ENCODE data around the gene RNF150.

DNA sequence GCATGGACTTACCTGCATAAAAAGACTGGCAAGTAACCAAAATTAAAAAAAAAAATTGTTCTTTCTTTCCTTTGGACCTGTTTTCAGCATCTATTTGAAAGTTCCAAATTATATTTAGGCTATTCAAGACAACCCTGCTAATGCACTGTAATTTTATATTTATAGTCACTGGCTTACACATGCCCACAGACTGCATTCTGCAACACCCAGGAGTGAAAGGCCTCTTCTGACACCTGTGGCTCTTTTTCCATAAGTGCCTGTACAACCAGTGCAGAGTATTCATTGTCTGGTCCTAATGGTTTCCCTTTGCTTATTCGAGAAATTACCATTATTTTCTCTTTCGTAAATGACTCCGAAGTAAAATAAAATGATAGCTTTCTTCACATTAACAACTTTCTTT, 143.3 kb downstream of the RNF150 start:
- TF ChIP-seq EP300 (IDR thresholded peaks at IDR 0.05) = no peak
- TF ChIP-seq, protein P1, sequence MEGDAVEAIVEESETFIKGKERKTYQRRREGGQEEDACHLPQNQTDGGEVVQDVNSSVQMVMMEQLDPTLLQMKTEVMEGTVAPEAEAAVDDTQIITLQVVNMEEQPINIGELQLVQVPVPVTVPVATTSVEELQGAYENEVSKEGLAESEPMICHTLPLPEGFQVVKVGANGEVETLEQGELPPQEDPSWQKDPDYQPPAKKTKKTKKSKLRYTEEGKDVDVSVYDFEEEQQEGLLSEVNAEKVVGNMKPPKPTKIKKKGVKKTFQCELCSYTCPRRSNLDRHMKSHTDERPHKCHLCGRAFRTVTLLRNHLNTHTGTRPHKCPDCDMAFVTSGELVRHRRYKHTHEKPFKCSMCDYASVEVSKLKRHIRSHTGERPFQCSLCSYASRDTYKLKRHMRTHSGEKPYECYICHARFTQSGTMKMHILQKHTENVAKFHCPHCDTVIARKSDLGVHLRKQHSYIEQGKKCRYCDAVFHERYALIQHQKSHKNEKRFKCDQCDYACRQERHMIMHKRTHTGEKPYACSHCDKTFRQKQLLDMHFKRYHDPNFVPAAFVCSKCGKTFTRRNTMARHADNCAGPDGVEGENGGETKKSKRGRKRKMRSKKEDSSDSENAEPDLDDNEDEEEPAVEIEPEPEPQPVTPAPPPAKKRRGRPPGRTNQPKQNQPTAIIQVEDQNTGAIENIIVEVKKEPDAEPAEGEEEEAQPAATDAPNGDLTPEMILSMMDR (IDR thresholded peaks at IDR 0.05) = no peak
